Neural progenitor cell (in vitro differentiated cells): Measurements from ENCODE around the gene ALDH1L2. TPM values are rescaled to one million over a fixed set of nuclear protein-coding genes. Genes with fewer than 3 reads are reported as not detected.

Experiments used
- DNase-seq: peaks from one replicate; pipeline ENCODE4 v3.0.0-alpha.2; 2016; ENCODE audit warnings: low spot score
- H2AFZ ChIP-seq: fragments of 200-600 bp; sonication (generic); replicated peaks from 2 replicates; pipeline ENCODE4 v1.6.1; 2016; ENCODE audit warnings: antibody characterized with exemption
- H3F3A ChIP-seq: fragments of 200-600 bp; sonication (generic); 2 replicates; pipeline ENCODE4 v1.6.1; 2016; ENCODE audit warnings: antibody characterized with exemption, low read depth
- H3K27ac ChIP-seq: fragments of 200-600 bp; sonication (generic); 2 replicates; pipeline ENCODE4 v1.5.1; 2016; ENCODE audit warnings: mild to moderate bottlenecking
- H3K27me3 ChIP-seq: fragments of 200-600 bp; sonication (generic); 2 replicates; pipeline ENCODE4 v1.6.1; 2016; ENCODE audit warnings: mild to moderate bottlenecking, moderate library complexity
- H3K36me3 ChIP-seq: fragments of 200-600 bp; sonication (generic); 2 replicates; pipeline ENCODE4 v1.5.1; 2016
- H3K4me1 ChIP-seq: fragments of 200-600 bp; sonication (generic); 2 replicates; pipeline ENCODE4 v1.6.1; 2016; ENCODE audit warnings: mixed run types
- H3K4me2 ChIP-seq: fragments of 200-600 bp; sonication (generic); 2 replicates; pipeline ENCODE4 v1.6.1; 2016
- H3K4me3 ChIP-seq: fragments of 200-600 bp; sonication (generic); 2 replicates; pipeline ENCODE4 v1.5.1; 2016
- H3K79me2 ChIP-seq: fragments of 200-600 bp; sonication (generic); 2 replicates; pipeline ENCODE4 v1.6.1; 2016; ENCODE audit warnings: low read depth
- H3K9ac ChIP-seq: fragments of 200-600 bp; sonication (generic); 2 replicates; pipeline ENCODE4 v1.6.1; 2016
- H3K9me3 ChIP-seq: fragments of 200-600 bp; sonication (generic); 2 replicates; pipeline ENCODE4 v1.5.1; 2016; ENCODE audit warnings: low read depth
- H4K20me1 ChIP-seq: fragments of 200-600 bp; sonication (generic); 2 replicates; pipeline ENCODE4 v1.6.1; 2016; ENCODE audit warnings: low read depth
- H3K27ac Mint-ChIP-seq: 3 replicates; pipeline ENCODE4 v1.8.0; 2021; ENCODE audit warnings: mixed read lengths
- H3K27me3 Mint-ChIP-seq: 2 replicates; pipeline ENCODE4 v1.8.0; 2022; ENCODE audit warnings: low read depth, mild to moderate bottlenecking, inconsistent platforms, moderate library complexity, mixed read lengths; ENCODE audit not compliant: insufficient read depth
- H3K36me3 Mint-ChIP-seq: 3 replicates; pipeline ENCODE4 v1.8.0; 2021; ENCODE audit warnings: mixed read lengths
- H3K4me1 Mint-ChIP-seq: 3 replicates; pipeline ENCODE4 v1.8.0; 2021; ENCODE audit warnings: mixed read lengths
- H3K4me3 Mint-ChIP-seq: 3 replicates; pipeline ENCODE4 v1.8.0; 2021; ENCODE audit warnings: mild to moderate bottlenecking, moderate library complexity, mixed read lengths
- H3K9me3 Mint-ChIP-seq: 3 replicates; pipeline ENCODE4 v1.8.0; 2020; ENCODE audit warnings: mixed read lengths
- EZH2 ChIP-seq: fragments of 200-600 bp; sonication (generic); IDR thresholded peaks from 2 replicates; pipeline ENCODE4 v1.6.1; 2017; ENCODE audit warnings: antibody characterized with exemption, mild to moderate bottlenecking, moderate library complexity
- EZH2phosphoT487 ChIP-seq: fragments of 200-600 bp; sonication (generic); IDR thresholded peaks from 2 replicates; pipeline ENCODE4 v1.6.1; 2017; ENCODE audit warnings: antibody characterized with exemption
- total RNA-seq: library from RNA; depleted of rRNA; stranded (reverse); fragments of >200 nt; gene quantifications from 2 replicates; pipeline ENCODE4 v1.2.3, GENCODE V29; 2015; ENCODE audit warnings: low replicate concordance
- TF ChIP-seq, protein P1 (sequence below): fragments of 200-600 bp; sonication (generic); IDR thresholded peaks from 2 replicates; pipeline ENCODE4 v1.5.1; 2017; ENCODE audit warnings: antibody characterized with exemption, mild to moderate bottlenecking

Gene ALDH1L2
- total RNA-seq, 1 donor from 2014 or later, result 0.13 TPM

DNA sequence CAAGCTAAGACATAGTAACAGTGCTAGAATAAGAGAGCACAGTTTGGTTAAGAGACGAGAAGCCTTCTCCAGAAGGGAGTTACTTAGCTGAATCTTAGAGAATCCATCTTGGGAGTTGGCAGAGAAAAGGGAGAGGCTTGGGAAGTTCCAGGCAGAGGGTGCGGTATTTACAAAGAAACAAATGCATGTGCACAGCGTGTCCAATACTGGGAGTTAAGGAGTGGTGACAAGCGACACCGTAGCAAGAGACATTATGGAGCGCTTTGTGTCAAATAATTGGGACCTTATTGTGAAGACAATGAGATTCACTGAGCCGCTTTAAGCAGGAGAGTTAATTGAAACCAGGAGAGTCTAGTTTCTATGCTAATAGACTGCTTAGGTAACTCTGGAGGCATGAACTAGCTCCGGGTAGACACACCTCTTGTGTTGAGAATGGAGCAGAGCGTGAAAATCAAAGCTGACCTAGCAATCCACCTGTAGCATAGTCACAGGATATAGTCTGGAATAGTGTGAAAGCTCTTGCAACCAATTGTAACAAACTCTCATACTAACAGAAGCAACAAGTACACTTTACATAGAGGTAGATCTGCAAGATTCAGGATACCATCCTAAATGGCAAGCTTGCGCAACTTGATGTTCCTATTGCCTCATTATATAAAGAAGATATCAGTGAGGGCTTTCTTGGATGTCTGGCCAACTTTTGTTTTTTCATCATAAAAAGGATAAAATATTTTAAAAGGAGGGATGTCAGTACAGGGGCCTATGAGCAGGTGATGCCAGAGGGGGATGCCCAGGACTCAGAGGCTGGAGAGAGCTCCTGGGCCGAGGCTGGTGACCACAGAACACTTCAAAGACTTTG, 5.3 kb downstream of the ALDH1L2 start:
- H2AFZ ChIP-seq, result peak overlapping the region; percentile 67
- H3K4me3 Mint-ChIP-seq, result no peak overlapping the region

DNA sequence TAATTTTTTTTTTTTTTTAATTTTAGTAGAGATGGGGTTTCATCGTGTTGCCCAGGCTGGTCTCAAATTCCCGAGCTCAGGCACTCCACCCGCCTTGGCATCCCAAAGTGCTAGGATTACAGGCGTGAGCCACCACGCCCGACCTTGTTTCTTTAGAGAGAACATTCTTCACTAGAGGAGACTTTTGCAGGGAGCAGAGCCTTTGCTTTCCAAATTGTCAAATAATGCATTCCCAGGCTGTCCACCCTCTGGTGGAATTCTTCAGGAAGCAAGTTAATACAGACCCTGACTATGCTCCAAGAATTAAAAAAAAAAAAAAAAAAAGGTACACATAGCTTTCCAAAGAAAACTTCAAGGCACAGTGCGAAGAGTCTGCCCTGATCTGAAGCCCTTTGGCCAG, 6.8 kb downstream of the ALDH1L2 start:
- Mint-ChIP-seq H3K9me3 (no peaks in the 10 kb centered on the region), H3K36me3 (no peaks in the 10 kb centered on the region), H3K4me1 (no peaks in the 10 kb centered on the region), H3K4me3 (no peak overlapping the region), H3K27me3 (no peaks in the 10 kb centered on the region), H3K27ac (no peak overlapping the region)
- Histone ChIP-seq H3K27ac (no peak overlapping the region), H2AFZ (no peak overlapping the region), H3K79me2 (no peaks in the 10 kb centered on the region), H3K4me2 (no peak overlapping the region), H3K27me3 (peaks cover 9% of the 10 kb centered on the region), H3F3A (no peaks in the 10 kb centered on the region), H3K4me3 (no peak overlapping the region), H3K36me3 (no peaks in the 10 kb centered on the region), H4K20me1 (no peaks in the 10 kb centered on the region), H3K4me1 (peaks cover 7% of the 10 kb centered on the region), H3K9me3 (no peaks in the 10 kb centered on the region), H3K9ac (no peak overlapping the region)
- TF ChIP-seq EZH2 (no peak), EZH2phosphoT487 (no peak)
- TF ChIP-seq, protein P1, sequence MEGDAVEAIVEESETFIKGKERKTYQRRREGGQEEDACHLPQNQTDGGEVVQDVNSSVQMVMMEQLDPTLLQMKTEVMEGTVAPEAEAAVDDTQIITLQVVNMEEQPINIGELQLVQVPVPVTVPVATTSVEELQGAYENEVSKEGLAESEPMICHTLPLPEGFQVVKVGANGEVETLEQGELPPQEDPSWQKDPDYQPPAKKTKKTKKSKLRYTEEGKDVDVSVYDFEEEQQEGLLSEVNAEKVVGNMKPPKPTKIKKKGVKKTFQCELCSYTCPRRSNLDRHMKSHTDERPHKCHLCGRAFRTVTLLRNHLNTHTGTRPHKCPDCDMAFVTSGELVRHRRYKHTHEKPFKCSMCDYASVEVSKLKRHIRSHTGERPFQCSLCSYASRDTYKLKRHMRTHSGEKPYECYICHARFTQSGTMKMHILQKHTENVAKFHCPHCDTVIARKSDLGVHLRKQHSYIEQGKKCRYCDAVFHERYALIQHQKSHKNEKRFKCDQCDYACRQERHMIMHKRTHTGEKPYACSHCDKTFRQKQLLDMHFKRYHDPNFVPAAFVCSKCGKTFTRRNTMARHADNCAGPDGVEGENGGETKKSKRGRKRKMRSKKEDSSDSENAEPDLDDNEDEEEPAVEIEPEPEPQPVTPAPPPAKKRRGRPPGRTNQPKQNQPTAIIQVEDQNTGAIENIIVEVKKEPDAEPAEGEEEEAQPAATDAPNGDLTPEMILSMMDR, result no peak
- DNase-seq, result no peak

More for the DNA sequence above, 5.3 kb downstream of the ALDH1L2 start:
- Mint-ChIP-seq H3K27me3 (peaks cover 7% of the 10 kb centered on the region), H3K4me1 (peaks cover 8% of the 10 kb centered on the region), H3K9me3 (no peaks in the 10 kb centered on the region), H3K27ac (no peak overlapping the region), H3K36me3 (no peaks in the 10 kb centered on the region)
- no peaks in the 10 kb centered on the region for H3K79me2 ChIP-seq
- TF ChIP-seq EZH2, result no peak
- TF ChIP-seq, protein P1, result no peak
- no peak for TF ChIP-seq EZH2phosphoT487
- no peaks in the 10 kb centered on the region for H4K20me1 ChIP-seq
- DNase-seq, result peak; percentile 6
- H3K4me3 ChIP-seq, result no peak overlapping the region
- H3K27me3 ChIP-seq, result peaks cover 24% of the 10 kb centered on the region
- H3F3A ChIP-seq, result peaks cover 4% of the 10 kb centered on the region
- no peaks in the 10 kb centered on the region for H3K9me3 ChIP-seq
- no peak overlapping the region for H3K4me2 ChIP-seq
- H3K9ac ChIP-seq, result no peak overlapping the region
- H3K36me3 ChIP-seq, result no peaks in the 10 kb centered on the region
- peaks cover 13% of the 10 kb centered on the region for H3K4me1 ChIP-seq
- H3K27ac ChIP-seq, result no peak overlapping the region

DNA sequence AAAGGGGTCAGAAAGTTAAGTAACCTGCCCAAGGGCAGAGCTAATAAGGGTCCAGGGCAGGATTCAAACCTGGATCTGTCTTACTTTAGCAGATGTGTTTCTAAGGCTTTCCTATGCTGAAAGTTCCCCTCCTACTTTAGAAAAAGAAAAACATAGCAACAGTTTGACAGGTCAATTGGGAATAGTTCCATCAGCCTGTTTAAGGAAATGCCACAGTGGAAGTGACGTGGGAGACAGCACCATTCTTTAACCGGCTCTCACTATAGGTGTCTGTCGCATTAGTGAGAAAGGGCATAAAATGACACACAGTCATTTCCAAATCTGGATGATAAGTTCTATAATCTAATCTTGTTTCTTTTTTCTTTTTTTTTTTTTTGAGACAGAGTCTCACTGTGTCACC, 7.3 kb downstream of the ALDH1L2 start:
- no peak for DNase-seq
- Histone ChIP-seq H3K4me3 (no peak overlapping the region), H3K4me1 (peaks cover 7% of the 10 kb centered on the region), H3F3A (no peaks in the 10 kb centered on the region), H3K27ac (no peak overlapping the region), H2AFZ (no peak overlapping the region), H3K27me3 (peaks cover 4% of the 10 kb centered on the region), H3K9me3 (no peaks in the 10 kb centered on the region), H3K36me3 (no peaks in the 10 kb centered on the region), H3K4me2 (no peak overlapping the region), H3K79me2 (no peaks in the 10 kb centered on the region), H4K20me1 (no peaks in the 10 kb centered on the region), H3K9ac (no peak overlapping the region)
- no peaks in the 10 kb centered on the region for H3K36me3 Mint-ChIP-seq
- H3K27me3 Mint-ChIP-seq, result no peaks in the 10 kb centered on the region
- TF ChIP-seq EZH2phosphoT487 (no peak), EZH2 (no peak)
- TF ChIP-seq, protein P1, result no peak
- no peaks in the 10 kb centered on the region for H3K4me1 Mint-ChIP-seq
- H3K4me3 Mint-ChIP-seq, result no peak overlapping the region
- no peak overlapping the region for H3K27ac Mint-ChIP-seq
- H3K9me3 Mint-ChIP-seq, result no peaks in the 10 kb centered on the region
